Stimulated activated CD8-positive, alpha-beta memory T cell treated with anti-CD3 and anti-CD28 coated beads, Interleukin-4, amount 100 ng/mL, for 48 hours (primary cell): Measurements from ENCODE around the gene RAB11FIP5.

ENCODE experiments used
- DNase-seq: peaks from one replicate; pipeline ENCODE4 v3.0.0-alpha.2; 2020

Gene RAB11FIP5

GRCh38 chr2:73033142-73033765 is 79.5 kb downstream of the RAB11FIP5 start:
- DNase-seq = no peak

- DNase-seq = no peak
Measured at GRCh38 chr2:73032702-73033097, 80.0 kb downstream of the RAB11FIP5 start.

- DNase-seq = no peak
Measured at GRCh38 chr2:73031725-73032701, 80.7 kb downstream of the RAB11FIP5 start.

GRCh38 chr2:73031095-73031678 is 81.6 kb downstream of the RAB11FIP5 start:
- DNase-seq = no peak

GRCh38 chr2:73028841-73029240 is 83.9 kb downstream of the RAB11FIP5 start:
- no peak for DNase-seq

GRCh38 chr2:73027340-73027739 is 85.4 kb downstream of the RAB11FIP5 start:
- DNase-seq = no peak

- no peak for DNase-seq
Measured at GRCh38 chr2:73023497-73023896, 89.3 kb downstream of the RAB11FIP5 start.
